Neural progenitor cell (in vitro differentiated cells): ENCODE results near the gene TREM1.

Source experiments
- CTCF ChIP-seq: fragments of 200-600 bp; sonication (generic); IDR thresholded peaks from 2 replicates; pipeline ENCODE4 v1.5.1; 2017; ENCODE audit warnings: antibody characterized with exemption, mild to moderate bottlenecking
- EZH2 ChIP-seq: fragments of 200-600 bp; sonication (generic); IDR thresholded peaks from 2 replicates; pipeline ENCODE4 v1.6.1; 2017; ENCODE audit warnings: antibody characterized with exemption, mild to moderate bottlenecking, moderate library complexity
- EZH2phosphoT487 ChIP-seq: fragments of 200-600 bp; sonication (generic); IDR thresholded peaks from 2 replicates; pipeline ENCODE4 v1.6.1; 2017; ENCODE audit warnings: antibody characterized with exemption

DNA sequence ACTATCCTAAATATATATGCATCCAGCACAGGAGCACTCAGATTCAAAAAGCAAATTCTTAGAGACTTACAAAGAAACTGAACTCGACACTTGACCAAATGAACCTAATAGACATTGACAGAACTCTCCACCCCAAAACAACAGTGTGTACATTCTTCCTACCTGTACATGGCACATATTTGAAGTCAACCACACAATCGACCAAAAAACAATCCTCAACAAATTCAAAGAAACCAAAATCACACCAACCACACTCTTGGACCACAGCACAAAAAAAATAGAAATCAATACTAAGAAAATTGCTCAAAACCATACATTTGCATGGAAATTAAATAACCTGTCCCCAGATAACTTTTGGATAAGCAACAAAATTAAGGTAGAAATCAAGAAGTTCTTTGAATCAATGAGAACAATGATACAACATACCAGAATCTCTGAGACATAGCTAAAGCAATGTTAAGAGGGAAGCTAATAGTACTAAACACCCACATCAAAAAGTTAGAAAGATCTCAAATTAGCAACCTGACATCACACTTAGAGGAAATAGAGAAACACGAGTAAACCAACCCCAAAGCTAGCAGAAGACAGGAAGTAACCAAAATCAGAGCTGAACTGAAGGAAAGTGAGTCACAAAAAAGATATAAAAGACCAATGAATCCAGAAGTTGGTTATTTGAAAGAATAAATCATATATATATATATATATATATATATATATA lies 12.5 kb upstream of the TREM1 start:
- no peak for TF ChIP-seq EZH2
- no peak for TF ChIP-seq CTCF
- no peak for TF ChIP-seq EZH2phosphoT487
